Esophagus muscularis mucosa (tissue), 4 donors: ENCODE data around the gene SPTBN1.

ENCODE experiments used
- CTCF ChIP-seq, 3 experiments: fragments of 200-600 bp in 2 of 3; fragments of 450-650 bp in 1 of 3; sonication (generic) in 2 of 3; IDR thresholded peaks; one replicate each; pipeline ENCODE4 v1.5.1; 2017 to 2019; ENCODE audit warnings: antibody characterized with exemption in 3 of 3, mild to moderate bottlenecking in 2 of 3, moderate library complexity in 1 of 3
- EP300 ChIP-seq: sonication (generic); formaldehyde crosslinking; IDR thresholded peaks from one replicate; pipeline ENCODE4 v1.6.1; 2017; ENCODE audit warnings: antibody characterized with exemption
- POLR2A ChIP-seq: fragments of 450-650 bp; IDR thresholded peaks from one replicate; pipeline ENCODE4 v1.6.1; 2017; ENCODE audit warnings: antibody characterized with exemption, moderate library complexity, mild to moderate bottlenecking, low read depth
- POLR2AphosphoS5 ChIP-seq, 2 donors: sonication (generic); formaldehyde crosslinking; IDR thresholded peaks; one replicate each; pipeline ENCODE4 v1.6.1; 2017; ENCODE audit warnings: antibody characterized with exemption in 2 of 2

GRCh38 chr2:54434229-54434628, 21.9 kb upstream of the SPTBN1 start:
- no peak for TF ChIP-seq POLR2A
- TF ChIP-seq CTCF (IDR thresholded peaks at IDR 0.05), result no peak
- TF ChIP-seq POLR2AphosphoS5 (IDR thresholded peaks at IDR 0.05), result no peak
- TF ChIP-seq EP300, result no peak
